Measurements from ENCODE around the gene FOSL1. TPM values are rescaled to one million over a fixed set of nuclear protein-coding genes. Genes with fewer than 3 reads are reported as not detected.

Gene FOSL1
- total RNA-seq, 1 experiment from 2014 or later = 33.7 TPM

DNA sequence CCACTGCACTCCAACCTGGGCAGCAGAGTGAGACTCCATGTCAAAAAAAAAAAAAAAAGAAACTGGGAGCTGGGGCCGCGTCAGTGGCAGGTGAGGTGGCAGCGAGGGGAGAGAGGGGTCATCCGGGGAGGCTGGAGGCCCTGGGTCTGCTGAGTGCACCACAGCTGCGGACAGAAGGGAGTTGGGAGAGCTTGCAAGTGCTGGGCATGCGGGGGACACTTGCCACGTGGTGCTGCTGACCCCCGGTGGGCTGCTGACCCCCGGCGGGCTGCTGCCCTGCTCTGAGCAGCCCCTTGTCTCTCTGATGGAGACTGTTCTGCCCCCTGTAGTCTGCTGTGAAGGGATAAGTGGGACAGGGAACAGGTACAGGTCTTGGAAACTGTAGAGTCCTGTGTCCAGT lies 21.7 kb upstream of the FOSL1 start:
- no peak overlapping the region for H2BK120ac ChIP-seq (ENCODE audit: low read depth, low read length, poor library complexity, severe bottlenecking)
- no peaks in the 10 kb centered on the region for H3K27me3 Mint-ChIP-seq (ENCODE audit: low read depth)
- H3K79me1 ChIP-seq (ENCODE audit: insufficient read depth, low read depth, low read length, poor library complexity, severe bottlenecking) = no peaks in the 10 kb centered on the region
- H3K9me3 ChIP-seq (ENCODE audit: control insufficient read depth, low read depth, low read length) = no peaks in the 10 kb centered on the region
- no peaks in the 10 kb centered on the region for H3K9me3 Mint-ChIP-seq
- no peak overlapping the region for H2BK12ac ChIP-seq (ENCODE audit: insufficient read length, low read depth, low read length)
- no peak overlapping the region for H3K56ac ChIP-seq (ENCODE audit: insufficient read length, low read depth, low read length)
- H3K27ac ChIP-seq (ENCODE audit: insufficient read length, low read depth, low read length) = no peak overlapping the region
- no peak overlapping the region for H3K14ac ChIP-seq (ENCODE audit: insufficient read depth, low read length)
- H3K18ac ChIP-seq (ENCODE audit: insufficient read length, low read depth, low read length) = no peak overlapping the region
- H3K23me2 ChIP-seq (ENCODE audit: insufficient read length, low read depth, low read length, poor library complexity, severe bottlenecking) = peaks cover 11% of the 10 kb centered on the region
- no peak overlapping the region for H3T11ph ChIP-seq (ENCODE audit: low read length)
- TF ChIP-seq, protein P1, sequence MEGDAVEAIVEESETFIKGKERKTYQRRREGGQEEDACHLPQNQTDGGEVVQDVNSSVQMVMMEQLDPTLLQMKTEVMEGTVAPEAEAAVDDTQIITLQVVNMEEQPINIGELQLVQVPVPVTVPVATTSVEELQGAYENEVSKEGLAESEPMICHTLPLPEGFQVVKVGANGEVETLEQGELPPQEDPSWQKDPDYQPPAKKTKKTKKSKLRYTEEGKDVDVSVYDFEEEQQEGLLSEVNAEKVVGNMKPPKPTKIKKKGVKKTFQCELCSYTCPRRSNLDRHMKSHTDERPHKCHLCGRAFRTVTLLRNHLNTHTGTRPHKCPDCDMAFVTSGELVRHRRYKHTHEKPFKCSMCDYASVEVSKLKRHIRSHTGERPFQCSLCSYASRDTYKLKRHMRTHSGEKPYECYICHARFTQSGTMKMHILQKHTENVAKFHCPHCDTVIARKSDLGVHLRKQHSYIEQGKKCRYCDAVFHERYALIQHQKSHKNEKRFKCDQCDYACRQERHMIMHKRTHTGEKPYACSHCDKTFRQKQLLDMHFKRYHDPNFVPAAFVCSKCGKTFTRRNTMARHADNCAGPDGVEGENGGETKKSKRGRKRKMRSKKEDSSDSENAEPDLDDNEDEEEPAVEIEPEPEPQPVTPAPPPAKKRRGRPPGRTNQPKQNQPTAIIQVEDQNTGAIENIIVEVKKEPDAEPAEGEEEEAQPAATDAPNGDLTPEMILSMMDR (conservative IDR thresholded peaks at IDR 0.05) = no peak
- no peaks in the 10 kb centered on the region for H3K79me2 ChIP-seq (ENCODE audit: insufficient read depth, low read length)
- no peak for DNase-seq
- H2BK20ac ChIP-seq (ENCODE audit: low read depth, low read length, poor library complexity, severe bottlenecking) = no peak overlapping the region
- no peak overlapping the region for H3K23ac ChIP-seq (ENCODE audit: insufficient read length, low read depth, low read length)
- no peak overlapping the region for H3K4ac ChIP-seq (ENCODE audit: low read depth, low read length)
- WGBS (ENCODE audit: extremely low coverage, insufficient read length, low lambda C conversion rate) = no CpG with 5 or more reads among the region's 10 CpGs
- H3K4me1 Mint-ChIP-seq = peaks cover 6 to 18% of the 10 kb centered on the region in 2 experiments; a peak in 3 of 4 replicates
- H4K8ac ChIP-seq (replicated peaks; ENCODE audit: insufficient read length, low read depth, low read length) = no peak overlapping the region
- H2BK15ac ChIP-seq (ENCODE audit: low read depth, low read length) = no peak overlapping the region
- no peak overlapping the region for H3K9ac ChIP-seq (ENCODE audit: extremely low read depth, insufficient read length, low read length)
- H3K27me3 ChIP-seq (ENCODE audit: insufficient read depth, low read length) = no peaks in the 10 kb centered on the region
- no peak overlapping the region for H2AK5ac ChIP-seq (ENCODE audit: insufficient read length, low read length)
- H4K20me1 ChIP-seq (ENCODE audit: control insufficient read depth, insufficient read depth, insufficient read length) = no peaks in the 10 kb centered on the region
- H3K27ac Mint-ChIP-seq = peak overlapping the region in 1 of 3 experiments; percentile 48; a peak in 3 of 7 replicates
- no peak overlapping the region for H2AFZ ChIP-seq (ENCODE audit: low read length)
- H3K4me2 ChIP-seq (ENCODE audit: insufficient read depth, insufficient read length, low read length) = no peak overlapping the region
- no peak overlapping the region for H2BK5ac ChIP-seq (ENCODE audit: insufficient read length, low read length)
- no peak overlapping the region; a peak in 1 of 5 replicates for H3K4me3 Mint-ChIP-seq
- H4K5ac ChIP-seq (ENCODE audit: insufficient read length, low read depth, low read length) = no peak overlapping the region
- H3K4me1 ChIP-seq (ENCODE audit: insufficient read depth, low read length) = no peaks in the 10 kb centered on the region
- H4K91ac ChIP-seq (ENCODE audit: insufficient read length, low read depth, low read length) = no peak overlapping the region
- peaks cover 1 to 23% (median 21%) of the 10 kb centered on the region in 3 experiments; a peak in 6 of 7 replicates for H3K36me3 Mint-ChIP-seq (ENCODE audit: insufficient read depth in 1 of 3, low read depth in 3 of 3)

Measured in H9 (cell line).